SK-MEL-5 (cell line): ENCODE data around the gene SHMT2. TPM values are rescaled to one million over a fixed set of nuclear protein-coding genes. Genes with fewer than 3 reads are reported as not detected.
A peak's percentile ranks its signal among the peaks of the same experiment; 100 is the strongest.

Experiments
- DNase-seq: peaks from one replicate; pipeline ENCODE4 v3.0.0-alpha.2; 2016; ENCODE audit warnings: low read depth, low spot score
- in situ Hi-C: cut with HindIII; loops from 2 replicates; pipeline ENCODE4 v1.10.0; 2016; ENCODE audit warnings: low sequenced_read_pairs, high pct_unique_total_duplicates, low pct_unique_long_range_greater_than_20kb
- total RNA-seq: library from RNA; depleted of rRNA; stranded (reverse); fragments of >200 nt; shearing (Covaris generic); gene quantifications from 2 replicates; pipeline ENCODE4 v1.2.3, GENCODE V29; 2014

SHMT2 gene
- total RNA-seq, 1 experiment from 2014 or later: 365 TPM

GRCh38 chr12:57242691-57243454, 13.4 kb downstream of the SHMT2 start:
- DNase-seq: peak; percentile 66
- in situ Hi-C loops: no loop called here

DNA sequence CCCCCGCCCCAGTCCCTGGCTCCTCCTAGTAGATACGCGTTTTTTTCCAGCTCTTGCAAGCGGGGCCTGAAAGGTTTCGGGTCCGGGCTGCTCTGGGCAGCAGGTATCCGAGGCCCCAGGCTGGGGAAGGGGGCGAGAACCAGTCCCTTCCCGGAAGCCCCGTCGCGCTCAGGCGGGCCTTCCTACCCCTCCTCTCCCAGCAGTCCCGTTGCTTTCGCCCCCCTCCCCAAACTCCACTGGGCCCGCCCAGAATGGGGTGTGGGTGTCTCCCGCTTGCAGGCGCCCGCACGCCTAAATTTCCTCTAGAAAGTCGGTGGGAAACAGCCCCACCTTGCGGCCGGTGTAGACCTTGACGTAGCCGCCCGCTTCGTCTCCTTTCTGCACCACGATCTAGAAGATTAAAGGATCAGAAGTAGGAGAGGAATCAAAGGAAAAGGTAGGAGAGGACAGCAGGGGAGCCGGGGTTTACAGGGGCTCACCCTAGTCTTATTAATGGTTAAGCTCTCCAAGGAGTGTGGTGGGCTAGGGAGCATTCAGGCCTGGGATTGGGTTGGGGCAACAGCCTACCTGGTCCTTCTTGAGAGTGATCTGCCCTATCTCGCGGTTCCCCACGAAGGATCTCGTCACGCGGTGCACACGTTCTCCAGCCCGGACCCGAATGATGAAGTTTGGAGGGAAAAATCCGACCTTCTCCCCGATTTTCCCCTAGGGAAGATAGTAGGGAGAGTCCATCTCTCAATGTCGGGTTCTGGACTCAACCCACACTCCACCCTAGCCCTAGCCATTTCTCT, 14.2 kb downstream of the SHMT2 start:
- DNase-seq: peak; percentile 80
- in situ Hi-C loops: no loop called here

- DNase-seq: no peak
- in situ Hi-C loops: no loop called here
Observed at GRCh38 chr12:57244312-57244696, 14.8 kb downstream of the SHMT2 start.

GRCh38 chr12:57247041-57247440, 17.5 kb downstream of the SHMT2 start:
- no peak for DNase-seq

GRCh38 chr12:57248934-57249742, 19.6 kb downstream of the SHMT2 start:
- in situ Hi-C loops: no loop called here
- DNase-seq: no peak

More at GRCh38 chr12:57247041-57247440, 17.5 kb downstream of the SHMT2 start:
- in situ Hi-C loops: no loop called here

DNA sequence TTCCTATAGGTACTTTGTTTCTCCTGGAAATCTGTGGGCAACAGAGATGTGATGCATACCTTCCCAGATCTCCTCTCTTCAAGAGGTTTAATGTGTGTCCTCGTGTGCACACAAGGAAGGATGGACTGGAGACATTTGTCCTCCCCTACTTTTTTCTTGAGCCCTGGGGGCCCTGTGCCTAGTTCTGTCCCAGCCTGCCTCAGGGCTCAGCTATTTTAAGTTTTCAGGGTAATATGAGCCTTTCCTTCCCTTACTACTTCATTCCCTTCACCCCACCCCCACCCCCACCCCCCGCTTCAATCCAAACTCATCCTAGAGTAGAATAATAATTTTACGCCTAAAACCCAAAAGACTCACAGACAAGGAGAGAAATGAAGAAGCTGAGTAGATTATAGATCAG, 21.0 kb downstream of the SHMT2 start:
- in situ Hi-C loops: no loop called here
- DNase-seq: no peak

- DNase-seq: no peak
- in situ Hi-C loops: no loop called here
Observed at GRCh38 chr12:57250956-57251355, 21.4 kb downstream of the SHMT2 start, which contains the start of gene STAC3. TSS of gene STAC3 (minus strand) at chr12:57251187. CDS start at chr12:57249636, 1,551 bp downstream.

DNA sequence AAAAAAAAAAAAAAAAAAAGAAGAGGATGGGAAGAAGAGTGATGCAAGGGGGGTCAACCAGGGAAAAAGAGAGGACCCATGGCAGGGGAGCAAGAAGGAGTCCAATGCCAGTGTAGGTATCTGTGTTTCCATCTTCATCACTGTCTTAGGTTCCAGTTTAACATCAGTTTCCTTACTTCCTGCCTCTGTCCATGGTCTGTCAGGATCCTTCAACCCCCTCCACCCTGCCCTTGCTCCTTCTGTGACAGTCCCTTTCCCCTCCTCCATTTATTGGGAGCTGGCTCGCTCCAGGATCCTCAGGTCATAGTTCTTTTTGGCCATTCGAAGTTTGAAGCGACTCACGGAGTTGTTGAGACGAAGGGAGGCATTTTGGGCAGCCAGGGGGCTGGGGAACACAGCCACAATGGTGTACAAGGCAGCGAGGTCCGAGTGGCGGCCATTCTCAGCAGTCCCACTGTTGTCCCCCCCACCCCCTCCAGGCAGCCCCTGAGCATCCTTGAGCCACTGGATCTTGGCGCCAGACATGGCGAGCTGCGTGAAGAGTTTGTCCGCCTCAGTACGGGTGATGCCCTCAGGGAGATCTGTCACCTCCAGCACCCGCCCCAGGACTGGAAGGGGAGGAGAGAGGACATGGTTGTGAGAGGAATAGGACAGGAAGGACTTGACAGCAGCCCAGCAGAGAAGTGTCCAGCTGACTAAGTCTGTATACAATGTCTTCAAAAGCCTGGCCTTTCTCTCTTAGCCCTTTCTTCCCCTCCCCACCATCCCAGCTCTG, 25.2 kb downstream of the SHMT2 start:
- no peak for DNase-seq
- in situ Hi-C loops: no loop called here

- DNase-seq: no peak
- in situ Hi-C loops: no loop called here
Observed at GRCh38 chr12:57255916-57256315, 26.4 kb downstream of the SHMT2 start.

GRCh38 chr12:57258977-57259970, 29.8 kb downstream of the SHMT2 start:
- DNase-seq: no peak
- in situ Hi-C loops: no loop called here

GRCh38 chr12:57260366-57260765, 30.9 kb downstream of the SHMT2 start:
- in situ Hi-C loops: no loop called here
- DNase-seq: no peak

GRCh38 chr12:57261428-57261865, 31.9 kb downstream of the SHMT2 start:
- no peak for DNase-seq
- in situ Hi-C loops: no loop called here

- DNase-seq: no peak
- in situ Hi-C loops: no loop called here
Observed at GRCh38 chr12:57262126-57262822, 32.8 kb downstream of the SHMT2 start.

GRCh38 chr12:57263096-57263495, 33.6 kb downstream of the SHMT2 start:
- no peak for DNase-seq
- in situ Hi-C loops: no loop called here

- DNase-seq: no peak
- in situ Hi-C loops: no loop called here
Observed at GRCh38 chr12:57266681-57267080, 37.2 kb downstream of the SHMT2 start.

- no peak for DNase-seq
- in situ Hi-C loops: no loop called here
Observed at GRCh38 chr12:57268264-57268663, 38.8 kb downstream of the SHMT2 start.
